GM12865 (cell line): Measurements from ENCODE around the gene ACKR2.
A peak's percentile ranks its signal among the peaks of the same experiment; 100 is the strongest.

Source experiments
- DNase-seq: peaks from one replicate; pipeline ENCODE4 v3.0.0; 2010; ENCODE audit warnings: low read depth
- H3K4me3 ChIP-seq: 2 replicates; pipeline ENCODE4 v1.5.1; 2011; ENCODE audit warnings: mild to moderate bottlenecking, low read depth, low read length, control low read depth
- CTCF ChIP-seq: IDR thresholded peaks from 2 replicates; pipeline ENCODE4 v1.5.1; 2011; ENCODE audit warnings: low read length, control low read depth, low read depth, inconsistent platforms; ENCODE audit not compliant: insufficient read depth; ENCODE audit errors: missing control alignments

ACKR2 gene

GRCh38 chr3:42829083-42829627 lies 19.9 kb downstream of the ACKR2 start:
- no peak for TF ChIP-seq CTCF
- DNase-seq = no peak
- no peak overlapping the region for H3K4me3 ChIP-seq

GRCh38 chr3:42829628-42830436 lies 20.6 kb downstream of the ACKR2 start:
- TF ChIP-seq CTCF = no peak
- no peak overlapping the region for H3K4me3 ChIP-seq
- no peak for DNase-seq

GRCh38 chr3:42830437-42831320 lies 21.4 kb downstream of the ACKR2 start:
- TF ChIP-seq CTCF = peak; percentile 17
- H3K4me3 ChIP-seq = no peak overlapping the region
- peak; percentile 13 for DNase-seq

- no peak overlapping the region for H3K4me3 ChIP-seq
- peak; percentile 80 for TF ChIP-seq CTCF
- peak; percentile 80 for DNase-seq
Observed at GRCh38 chr3:42831321-42831713, 22.1 kb downstream of the ACKR2 start.

GRCh38 chr3:42836150-42837123 lies 27.2 kb downstream of the ACKR2 start:
- H3K4me3 ChIP-seq = no peak overlapping the region
- no peak for DNase-seq
- no peak for TF ChIP-seq CTCF

DNA sequence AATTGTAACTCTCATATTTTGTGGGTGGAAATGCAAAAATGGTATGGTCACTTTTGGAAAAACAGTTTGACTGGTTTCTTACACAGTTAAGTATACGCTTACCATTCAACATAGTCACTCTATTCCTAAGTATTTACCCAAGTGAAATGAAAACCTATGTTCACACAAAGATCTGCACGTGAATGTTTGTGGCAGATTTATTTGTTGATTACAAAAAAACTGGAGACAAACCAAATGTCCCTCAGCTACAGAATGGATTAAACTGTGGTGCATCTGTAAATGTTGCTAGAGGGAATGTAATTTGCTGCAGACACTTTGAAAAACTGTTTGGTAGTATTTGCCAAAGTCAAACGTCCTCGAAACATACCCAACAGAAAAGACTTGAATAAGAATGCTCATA lies 29.3 kb downstream of the ACKR2 start:
- DNase-seq = no peak
- no peak for TF ChIP-seq CTCF
- no peak overlapping the region for H3K4me3 ChIP-seq
